ENCODE results near the gene TIMM8B.
"Not testable (repeated sequence)": the region's sequence is repeated elsewhere in the genome, so short reads cannot be mapped to it uniquely, and the experiment has no call there.

Gene TIMM8B

GRCh38 chr11:112086422-112087191, at the start of gene TIMM8B, which contains the start of gene SDHD:
Gene TIMM8B, minus strand, starts transcription at chr11:112086756. Its CDS starts 33 bp downstream, at chr11:112086723.
Gene SDHD, plus strand, starts transcription at chr11:112086873. Its CDS starts 35 bp downstream, at chr11:112086908.
- no peak for FAIRE-seq

GRCh38 chr11:112134473-112134872, 47.9 kb upstream of the TIMM8B start:
- FAIRE-seq, result no peak

GRCh38 chr11:112132737-112133136, 46.2 kb upstream of the TIMM8B start:
- FAIRE-seq, result no peak

- FAIRE-seq, result no peak
Observed at GRCh38 chr11:112129656-112130055, 43.1 kb upstream of the TIMM8B start.

GRCh38 chr11:112128483-112129121, 42.0 kb upstream of the TIMM8B start:
- peak; percentile 41 for FAIRE-seq

- FAIRE-seq, result no peak
Observed at GRCh38 chr11:112127056-112127455, 40.5 kb upstream of the TIMM8B start.

- FAIRE-seq, result no peak
Observed at GRCh38 chr11:112123129-112123528, 36.6 kb upstream of the TIMM8B start.

GRCh38 chr11:112121981-112122615, 35.5 kb upstream of the TIMM8B start:
- FAIRE-seq, result no peak

GRCh38 chr11:112118176-112118575, 31.6 kb upstream of the TIMM8B start:
- no peak for FAIRE-seq

GRCh38 chr11:112115386-112115785, 28.8 kb upstream of the TIMM8B start:
- FAIRE-seq, result no peak

GRCh38 chr11:112114460-112114859, 27.9 kb upstream of the TIMM8B start:
- FAIRE-seq, result no peak

GRCh38 chr11:112113539-112114457, 27.2 kb upstream of the TIMM8B start:
- FAIRE-seq, result peak; percentile 27

GRCh38 chr11:112106070-112106469, 19.5 kb upstream of the TIMM8B start:
- no peak for FAIRE-seq

- no peak for FAIRE-seq
Observed at GRCh38 chr11:112103446-112103845, 16.9 kb upstream of the TIMM8B start.

GRCh38 chr11:112100462-112100861, 13.9 kb upstream of the TIMM8B start:
- FAIRE-seq, result no peak

- FAIRE-seq, result no peak
Observed at GRCh38 chr11:112097734-112098528, 11.4 kb upstream of the TIMM8B start.

GRCh38 chr11:112096194-112096593, 9.6 kb upstream of the TIMM8B start:
- no peak for FAIRE-seq

- not testable (repeated sequence) for FAIRE-seq
Observed at GRCh38 chr11:112095302-112095701, 8.7 kb upstream of the TIMM8B start.

- no peak for FAIRE-seq
Observed at GRCh38 chr11:112087212-112087611, 656 bp upstream of the TIMM8B start.

- no peak for FAIRE-seq
Observed at GRCh38 chr11:112085822-112086421, 634 bp downstream of the TIMM8B start.

GRCh38 chr11:112082729-112083128, 3.8 kb downstream of the TIMM8B start:
- no peak for FAIRE-seq

All from islet of Langerhans (tissue), 1 donor.